Measurements from ENCODE around the gene ATP6V0C. TPM values are rescaled to one million over a fixed set of nuclear protein-coding genes. Genes with fewer than 3 reads are reported as not detected.

The ATP6V0C gene
- polyA plus RNA-seq, 1 donor from 2014 or later = 100 TPM

GRCh38 chr16:2500918-2501750 lies 12.6 kb upstream of the ATP6V0C start:
- no peaks in the 10 kb centered on the region for H3K36me3 ChIP-seq (ENCODE audit: insufficient read depth, low read length)
- H4K20me1 ChIP-seq (ENCODE audit: insufficient read depth) = no peaks in the 10 kb centered on the region
- peak overlapping the region; percentile 62 for H3K9ac ChIP-seq (ENCODE audit: low read length)
- H3K9me3 ChIP-seq (ENCODE audit: low read length) = no peaks in the 10 kb centered on the region
- H3K27me3 ChIP-seq (ENCODE audit: insufficient read depth, low read depth, low read length) = no peaks in the 10 kb centered on the region
- TF ChIP-seq EZH2 (IDR thresholded peaks at IDR 0.05; ENCODE audit: borderline replicate concordance, insufficient read depth, low read length, poor library complexity, severe bottlenecking) = no peak
- TF ChIP-seq EP300 (conservative IDR thresholded peaks at IDR 0.05; ENCODE audit: poor library complexity, severe bottlenecking) = no peak
- peak; percentile 51 for TF ChIP-seq MXI1 (conservative IDR thresholded peaks at IDR 0.05; ENCODE audit: poor library complexity, severe bottlenecking)
- peak; percentile 88 for TF ChIP-seq SMC3 (conservative IDR thresholded peaks at IDR 0.05; ENCODE audit: poor library complexity)
- peak; percentile 97 for TF ChIP-seq RAD21 (conservative IDR thresholded peaks at IDR 0.05)
- TF ChIP-seq TAF1 (IDR thresholded peaks at IDR 0.05; ENCODE audit: low read depth) = no peak
- TF ChIP-seq POLR2AphosphoS5 (IDR thresholded peaks at IDR 0.05) = peak; percentile 20
- peak; percentile 98 for TF ChIP-seq CTCF (IDR thresholded peaks at IDR 0.05; ENCODE audit: poor library complexity, severe bottlenecking)
- no peak for TF ChIP-seq REST (IDR thresholded peaks at IDR 0.05; ENCODE audit: borderline replicate concordance)
- H3K9me2 ChIP-seq (ENCODE audit: insufficient read depth, low read length) = no peaks in the 10 kb centered on the region
- H2AFZ ChIP-seq (ENCODE audit: low read depth, low read length) = peak overlapping the region; percentile 45
- H3K27ac ChIP-seq (ENCODE audit: low read length) = peak overlapping the region; percentile 57
- peak overlapping the region; percentile 51 for H3K4me2 ChIP-seq (ENCODE audit: low read length)
- no peaks in the 10 kb centered on the region for H3K79me2 ChIP-seq (replicated peaks; ENCODE audit: insufficient read depth, low read length)
- peak overlapping the region; percentile 60 for H3K4me3 ChIP-seq (ENCODE audit: low read length)
- no peaks in the 10 kb centered on the region for H3F3A ChIP-seq (ENCODE audit: insufficient read depth, low read length, poor library complexity, severe bottlenecking)

GRCh38 chr16:2501946-2502895 lies 11.5 kb upstream of the ATP6V0C start:
- Histone ChIP-seq H3K9me3 (ENCODE audit: low read length) (no peaks in the 10 kb centered on the region), H3K79me2 (replicated peaks; ENCODE audit: insufficient read depth, low read length) (no peaks in the 10 kb centered on the region), H3F3A (ENCODE audit: insufficient read depth, low read length, poor library complexity, severe bottlenecking) (no peaks in the 10 kb centered on the region), H3K9ac (ENCODE audit: low read length) (peak overlapping the region; percentile 62), H3K4me3 (ENCODE audit: low read length) (peak overlapping the region; percentile 60), H4K20me1 (ENCODE audit: insufficient read depth) (no peaks in the 10 kb centered on the region), H3K27ac (ENCODE audit: low read length) (peak overlapping the region; percentile 57), H3K4me2 (ENCODE audit: low read length) (peak overlapping the region; percentile 15), H2AFZ (ENCODE audit: low read depth, low read length) (peak overlapping the region; percentile 45), H3K9me2 (ENCODE audit: insufficient read depth, low read length) (no peaks in the 10 kb centered on the region), H3K36me3 (ENCODE audit: insufficient read depth, low read length) (no peaks in the 10 kb centered on the region), H3K27me3 (ENCODE audit: insufficient read depth, low read depth, low read length) (no peaks in the 10 kb centered on the region)
- TF ChIP-seq EZH2 (IDR thresholded peaks at IDR 0.05; ENCODE audit: borderline replicate concordance, insufficient read depth, low read length, poor library complexity, severe bottlenecking) = no peak
- no peak for TF ChIP-seq REST (IDR thresholded peaks at IDR 0.05; ENCODE audit: borderline replicate concordance)
- TF ChIP-seq RAD21 (conservative IDR thresholded peaks at IDR 0.05) = no peak
- TF ChIP-seq MXI1 (conservative IDR thresholded peaks at IDR 0.05; ENCODE audit: poor library complexity, severe bottlenecking) = no peak
- TF ChIP-seq CTCF (IDR thresholded peaks at IDR 0.05; ENCODE audit: poor library complexity, severe bottlenecking) = no peak
- TF ChIP-seq SMC3 (conservative IDR thresholded peaks at IDR 0.05; ENCODE audit: poor library complexity) = no peak

Data from neural cell (in vitro differentiated cells).